Muscle of arm (tissue), 12 donors: ENCODE results near the gene DNAJC25. TPM values are rescaled to one million over a fixed set of nuclear protein-coding genes. Genes with fewer than 3 reads are reported as not detected.

Source experiments
- DNase-seq: peaks from one replicate; pipeline ENCODE4 v3.0.0-alpha.2; 2013
- polyA plus RNA-seq, 12 donors: library from polyadenylated mRNA; unstranded; fragments of 120-200 nt; gene quantifications; one replicate each; pipeline ENCODE4 v1.2.1, GENCODE V29; 2013; ENCODE audit not compliant: insufficient read length in 12 of 12

The DNAJC25 gene
- polyA plus RNA-seq, 12 donors = 7.5 to 11.4 (median 9.8) TPM; not detected in 1

DNA sequence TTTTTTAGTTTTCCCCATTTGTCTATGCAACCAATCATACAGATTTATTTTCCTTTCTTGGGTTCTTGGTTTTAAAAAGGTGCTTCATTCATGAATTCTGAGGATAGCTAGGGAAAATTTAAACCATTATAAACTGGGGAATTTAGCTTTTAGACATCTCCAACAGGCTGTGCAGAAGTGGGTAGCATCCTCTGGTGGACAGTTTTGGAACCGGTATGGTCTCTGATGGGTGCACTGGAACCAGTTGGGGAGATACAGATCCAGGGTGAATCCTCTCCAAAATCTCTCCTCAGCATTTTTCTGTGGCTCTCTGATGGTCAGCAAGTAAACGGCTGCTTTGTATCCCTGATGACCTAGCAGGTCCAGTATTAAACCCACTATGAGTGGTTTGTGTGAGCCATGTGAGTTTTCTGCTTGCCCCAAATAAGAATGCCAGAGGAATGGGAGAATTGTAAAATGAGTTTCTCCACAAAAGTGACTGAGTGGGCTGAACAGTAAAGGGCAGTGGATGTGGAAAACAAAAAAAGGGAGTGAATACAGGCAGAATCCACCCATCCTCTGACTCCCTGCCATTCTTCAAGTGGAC, 9.1 kb upstream of the DNAJC25 start:
- peak; percentile 16 for DNase-seq

DNA sequence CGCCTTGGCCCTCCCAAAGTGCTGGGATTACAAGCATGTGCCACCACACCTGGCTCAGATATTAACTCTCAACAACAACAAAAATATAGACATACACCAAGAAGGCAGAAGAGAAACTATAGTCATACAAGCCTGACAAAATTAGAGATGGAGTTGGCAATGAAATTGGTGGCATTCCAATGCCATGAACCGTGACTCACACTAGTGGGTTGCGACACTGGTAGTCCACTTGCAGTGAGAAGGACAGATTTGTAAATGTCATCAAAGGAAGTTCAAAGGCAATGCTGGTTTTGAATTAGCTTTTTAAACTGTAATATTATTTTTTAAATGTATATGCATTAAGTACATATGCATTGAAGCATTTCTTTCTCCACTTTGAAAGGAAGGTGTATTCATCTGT, 8.5 kb upstream of the DNAJC25 start:
- no peak for DNase-seq

DNA sequence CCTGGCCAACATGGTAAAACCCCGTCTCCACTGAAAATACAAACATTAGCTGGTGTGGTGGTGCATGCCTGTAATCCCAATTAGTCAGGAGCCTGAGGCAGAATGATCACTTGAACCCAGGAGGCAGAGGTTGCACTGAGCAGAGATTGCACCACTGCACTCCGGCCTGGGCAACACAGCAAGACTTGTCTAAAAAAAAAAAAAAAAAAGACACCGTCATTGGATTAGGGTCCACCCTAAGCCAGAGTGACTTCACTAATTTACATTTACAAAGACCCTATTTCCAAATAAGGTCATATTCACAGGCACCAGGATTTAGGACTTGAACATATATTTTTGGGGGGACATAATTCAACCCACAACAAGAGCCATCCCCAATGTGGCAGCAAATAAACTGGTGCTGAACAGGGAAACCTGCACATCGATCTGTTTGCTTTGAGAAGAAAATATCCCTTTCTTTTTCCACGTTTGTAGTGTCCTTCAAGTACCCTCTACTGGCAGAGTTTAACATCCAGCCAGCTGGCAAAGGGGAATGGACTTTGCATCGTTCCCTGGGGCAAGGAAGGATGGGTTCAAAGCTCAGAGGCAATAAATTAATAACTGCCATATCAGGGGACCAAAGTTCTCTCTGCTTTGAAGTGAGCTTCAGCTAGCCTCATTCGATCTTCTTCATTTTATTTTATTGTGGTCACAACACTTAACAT, 3.7 kb upstream of the DNAJC25 start:
- no peak for DNase-seq

DNA sequence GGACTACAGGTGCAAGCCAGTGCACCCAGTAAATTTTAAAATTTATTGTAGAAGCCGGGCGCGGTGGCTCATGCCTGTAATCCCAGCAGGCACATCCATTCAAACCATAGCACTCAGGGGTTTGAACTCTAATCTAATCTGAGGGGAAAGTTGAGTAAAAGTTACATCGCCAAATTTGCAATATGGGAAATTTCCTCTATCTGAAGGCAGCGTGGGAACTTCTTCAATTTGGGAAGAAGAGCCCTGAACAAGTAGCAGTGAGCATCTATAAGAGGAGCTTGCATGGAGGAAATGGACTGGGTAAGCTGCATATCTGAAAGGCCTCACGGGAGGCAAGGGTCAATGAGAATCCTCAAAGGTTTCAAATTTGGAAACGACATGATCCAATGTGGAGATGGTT, 2.7 kb upstream of the DNAJC25 start:
- DNase-seq = no peak

DNA sequence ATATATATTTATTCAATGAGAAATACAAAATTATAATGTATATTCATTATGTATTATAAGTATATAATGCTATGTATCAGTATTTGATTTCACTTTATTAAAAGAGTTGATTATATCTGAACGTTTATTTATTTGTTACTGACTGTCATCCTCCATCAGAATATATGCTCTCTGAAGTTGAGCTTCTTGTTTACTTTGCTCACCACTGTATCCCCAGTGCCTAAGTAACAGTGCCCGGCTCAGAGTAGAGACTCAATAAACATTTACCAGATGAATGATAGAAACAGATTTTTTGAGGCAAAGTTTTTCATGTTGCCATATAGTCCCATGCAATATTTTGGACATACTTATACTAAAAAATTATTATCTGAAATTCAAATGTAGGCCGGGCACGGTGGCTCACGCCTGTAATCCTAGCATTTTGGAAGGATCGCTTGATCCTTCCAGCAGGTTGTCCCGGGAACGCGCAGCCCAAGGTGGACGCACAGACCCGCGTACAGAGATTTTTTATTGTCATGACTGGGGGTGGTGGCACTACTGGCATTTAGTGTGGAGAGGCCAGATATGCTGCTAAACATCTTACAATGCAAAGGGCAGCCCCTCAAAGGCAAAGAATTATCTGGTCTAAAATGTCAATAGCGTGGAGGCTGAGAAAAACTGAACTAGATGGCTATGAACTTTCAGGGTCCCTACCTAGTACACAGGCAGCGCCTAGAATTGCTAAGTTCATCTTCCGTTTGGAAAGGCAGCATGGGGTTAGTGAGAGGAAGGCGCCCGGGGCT, 761 bp upstream of the DNAJC25 start:
- peak; percentile 7 for DNase-seq

DNA sequence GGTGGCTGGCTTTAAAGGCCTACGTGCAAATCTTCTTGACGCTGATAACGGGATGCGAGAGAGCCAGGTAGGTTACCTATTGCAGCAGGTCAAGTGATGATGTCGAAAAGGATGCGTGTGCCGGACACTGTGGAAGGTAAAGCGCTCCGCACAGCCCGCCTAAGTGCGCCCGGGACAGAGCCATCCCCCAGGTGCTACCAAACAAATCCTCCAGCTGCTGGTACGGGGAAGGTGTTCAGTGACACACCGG, 245 bp upstream of the DNAJC25 start:
- no peak for DNase-seq

DNA sequence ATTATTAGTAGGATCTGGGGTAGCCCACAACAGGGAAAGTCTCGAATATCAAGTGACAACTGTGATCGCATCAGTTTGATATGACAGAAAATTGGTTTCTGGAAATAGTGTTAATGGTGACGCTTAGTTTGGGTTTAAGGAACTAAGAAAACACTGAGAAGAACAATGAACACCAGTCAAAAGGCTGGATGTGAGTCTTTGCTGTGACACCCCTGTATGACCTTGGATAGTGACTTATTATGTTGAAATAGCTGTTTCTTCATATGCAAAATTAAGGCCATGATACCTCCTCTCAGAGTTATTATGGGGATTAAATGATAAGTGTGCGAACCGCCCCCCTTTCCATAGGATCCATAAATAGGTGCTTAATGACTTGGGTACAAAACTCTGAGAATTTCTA, 926 bp downstream of the DNAJC25 start:
- peak; percentile 5 for DNase-seq

DNA sequence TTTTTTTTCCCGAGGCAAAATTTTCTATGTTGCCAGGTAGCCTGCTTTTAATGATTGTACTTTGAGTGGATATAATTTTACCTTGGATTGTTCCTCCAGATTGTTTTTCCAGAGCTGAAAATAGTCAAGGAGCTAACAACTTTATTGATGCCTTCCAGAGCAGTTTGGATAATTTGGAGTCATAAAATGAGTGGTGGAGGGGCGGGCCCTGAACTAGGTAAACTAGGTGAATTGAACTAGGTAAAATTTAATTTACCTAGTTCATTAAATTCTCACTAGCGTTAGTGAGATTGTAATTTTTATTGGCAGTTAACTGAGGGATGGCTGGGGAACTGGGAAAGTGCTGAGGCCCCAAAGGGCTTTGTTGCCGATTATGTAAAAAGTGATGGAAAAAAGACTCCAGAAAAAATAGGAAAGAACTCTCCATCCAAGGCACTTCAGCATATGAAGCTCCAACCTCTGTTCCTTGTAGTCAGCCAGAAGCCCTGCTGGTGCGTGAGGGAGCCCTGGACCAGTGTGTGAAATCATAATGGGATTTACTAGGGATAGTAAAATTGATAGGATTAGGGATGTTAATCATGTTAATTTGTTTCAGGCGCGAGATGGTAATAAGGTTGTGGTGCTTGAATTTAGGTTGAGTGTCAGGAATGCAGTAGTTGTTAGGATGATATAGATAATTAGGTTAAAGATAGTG, 1.7 kb downstream of the DNAJC25 start:
- no peak for DNase-seq

DNA sequence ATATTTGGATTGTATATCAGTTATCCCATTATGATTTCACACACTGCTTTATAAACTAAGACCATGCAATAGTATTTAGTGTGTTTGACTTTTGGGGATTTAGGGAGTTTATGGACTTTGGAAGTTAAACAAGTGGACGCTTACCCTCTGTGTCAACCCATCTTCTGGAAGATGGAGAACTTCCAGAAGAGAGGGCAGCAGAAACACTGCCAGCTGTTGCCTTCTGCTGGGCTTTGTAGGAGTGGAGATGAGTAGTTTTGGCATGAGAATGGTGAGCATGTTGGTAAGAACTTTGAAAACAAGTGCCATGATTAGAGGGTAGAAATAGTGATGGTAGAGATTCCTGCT, 2.2 kb downstream of the DNAJC25 start:
- no peak for DNase-seq

DNA sequence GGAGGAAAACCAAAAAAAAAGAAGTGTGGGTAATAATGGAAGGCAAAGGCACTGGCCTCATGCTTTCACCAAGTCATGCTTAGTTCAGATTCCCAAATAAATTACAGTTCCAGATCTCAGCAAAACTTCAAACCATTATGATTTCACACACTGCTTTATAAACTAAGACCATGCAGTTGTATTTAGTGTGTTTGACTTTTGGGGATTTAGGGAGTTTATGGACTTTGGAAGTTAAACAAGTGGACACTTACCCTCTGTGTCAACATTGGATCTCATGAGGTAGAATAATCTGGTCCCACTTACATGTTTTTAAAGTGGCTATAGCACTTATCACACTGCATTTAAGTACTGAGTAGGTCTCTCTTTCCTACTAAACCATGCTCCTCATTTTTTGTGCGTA, 3.7 kb downstream of the DNAJC25 start:
- DNase-seq = no peak

DNA sequence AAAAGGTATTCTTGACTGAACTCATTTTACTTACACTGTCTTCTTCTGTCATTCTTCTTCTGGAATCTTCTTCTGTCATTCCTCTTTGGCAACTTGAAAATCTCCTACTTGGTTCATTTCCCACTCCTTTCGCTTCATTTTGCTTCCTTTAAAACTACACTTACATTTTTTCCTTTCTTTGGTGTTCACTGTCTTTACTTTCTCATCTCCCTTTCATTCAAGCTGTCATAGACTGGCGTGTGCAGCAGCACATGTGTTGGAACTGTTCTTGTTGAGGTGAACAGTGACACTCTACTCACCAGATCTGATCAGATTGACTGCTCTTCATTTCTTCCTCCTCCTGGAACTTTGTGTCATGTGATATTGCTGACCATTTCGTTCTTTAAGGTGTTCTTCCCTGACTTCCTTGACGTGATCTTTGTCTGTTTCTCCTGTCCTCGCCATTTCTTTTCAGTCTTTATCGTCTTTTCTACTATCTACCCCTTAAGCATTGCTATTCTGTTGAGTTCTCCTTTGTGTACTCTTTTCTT, 6.4 kb downstream of the DNAJC25 start:
- DNase-seq = no peak

DNA sequence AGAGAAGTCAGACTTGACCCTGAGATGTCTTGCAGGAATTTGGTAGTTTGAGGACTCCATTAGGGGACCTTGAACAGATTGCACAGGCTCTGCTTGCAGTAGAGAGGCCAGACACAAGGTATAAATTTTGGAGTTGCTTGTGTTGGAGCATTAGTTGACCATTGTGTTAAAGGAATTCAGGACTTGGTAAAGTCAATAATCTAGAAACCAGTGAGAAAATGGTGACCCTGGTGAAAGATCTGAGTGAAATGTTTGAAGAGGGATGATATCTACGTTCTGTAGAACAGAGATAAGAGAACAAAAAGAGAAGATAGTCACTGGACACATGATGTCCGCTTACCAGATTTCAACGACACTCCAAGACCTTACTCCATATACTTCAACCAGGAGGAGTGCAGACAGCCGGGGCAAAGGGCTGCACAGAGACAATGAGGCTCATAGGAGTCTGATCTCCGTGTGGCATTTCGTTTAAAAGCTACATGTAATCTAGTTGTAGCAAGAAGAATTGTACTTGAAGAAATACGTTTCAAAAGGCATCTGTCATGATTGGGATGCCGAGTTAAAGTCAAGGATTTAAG, 13.2 kb downstream of the DNAJC25 start:
- no peak for DNase-seq

DNA sequence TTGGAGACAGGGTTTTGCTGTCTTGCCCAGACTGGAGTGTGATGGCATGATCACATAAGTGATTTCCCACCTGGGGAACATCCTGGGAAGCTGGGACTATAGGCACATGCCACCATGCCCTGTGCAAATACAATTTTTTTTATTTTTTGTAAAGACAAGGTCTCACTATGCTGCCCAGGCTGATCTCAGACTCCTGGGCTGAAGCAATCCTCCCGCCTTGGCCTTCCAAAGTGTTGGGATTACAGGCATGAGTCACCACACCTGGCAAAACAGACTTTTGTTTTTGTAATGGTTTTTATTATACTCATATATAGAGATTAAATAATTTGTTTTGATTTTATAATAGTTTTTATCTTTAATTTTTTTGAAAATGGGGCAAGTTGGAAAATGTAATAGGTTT, 14.7 kb downstream of the DNAJC25 start:
- DNase-seq = no peak

DNA sequence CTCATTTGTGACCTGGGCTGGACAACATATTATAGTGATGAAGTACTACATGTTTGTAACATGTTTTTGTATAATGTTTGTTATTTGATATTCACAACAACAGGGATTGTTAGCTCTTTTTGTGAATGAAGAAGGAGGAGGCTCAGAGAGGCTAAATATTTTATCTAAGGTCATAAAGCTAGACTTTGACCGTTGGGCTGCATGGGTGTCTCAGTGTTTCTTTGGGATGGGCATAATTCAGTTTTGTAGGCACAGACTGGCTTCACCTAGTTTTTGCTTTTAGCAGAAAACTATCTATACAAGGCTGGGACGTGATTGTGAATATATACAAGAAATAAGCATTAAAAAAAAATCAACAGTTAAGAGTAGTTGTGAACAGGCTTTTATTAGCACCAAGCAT, 15.3 kb downstream of the DNAJC25 start:
- DNase-seq = no peak

DNA sequence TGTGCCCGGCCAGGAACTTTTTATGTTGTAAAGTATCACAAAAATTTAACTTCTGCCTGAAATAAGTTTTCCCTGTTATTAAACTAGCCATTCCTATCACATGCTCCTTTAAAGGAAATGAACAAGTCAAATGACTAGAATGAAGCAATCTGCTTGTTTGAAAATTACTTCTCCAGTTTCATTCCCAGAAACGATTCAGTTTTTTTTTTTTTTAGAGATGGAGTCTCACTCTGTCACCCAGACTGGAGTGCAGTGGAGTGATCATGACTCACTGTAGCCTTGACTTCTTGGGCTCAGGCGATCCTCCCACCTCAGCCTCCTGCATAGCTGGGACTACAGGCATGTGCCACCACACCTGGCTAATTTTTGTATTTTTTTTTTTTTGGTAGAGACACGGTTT, 16.9 kb downstream of the DNAJC25 start:
- DNase-seq = no peak

DNA sequence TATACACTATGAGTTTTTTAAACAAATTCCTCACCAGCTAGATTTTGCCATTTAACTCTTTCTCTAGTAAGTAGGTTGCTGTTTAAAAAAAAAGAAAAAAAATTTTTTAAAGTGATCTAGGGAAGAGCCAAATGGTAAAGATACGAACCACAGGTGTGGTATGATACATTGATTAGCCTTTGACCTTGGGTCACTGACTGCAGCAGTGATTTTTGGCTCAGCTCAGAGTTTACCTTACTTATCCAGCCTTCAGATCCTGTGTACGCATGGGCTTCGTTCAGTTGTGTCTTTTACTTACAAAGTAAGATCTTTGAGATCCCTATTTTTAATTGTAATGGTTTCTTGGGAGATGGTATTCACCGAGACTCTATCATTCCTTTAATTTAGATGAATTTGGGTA, 17.9 kb downstream of the DNAJC25 start:
- no peak for DNase-seq

DNA sequence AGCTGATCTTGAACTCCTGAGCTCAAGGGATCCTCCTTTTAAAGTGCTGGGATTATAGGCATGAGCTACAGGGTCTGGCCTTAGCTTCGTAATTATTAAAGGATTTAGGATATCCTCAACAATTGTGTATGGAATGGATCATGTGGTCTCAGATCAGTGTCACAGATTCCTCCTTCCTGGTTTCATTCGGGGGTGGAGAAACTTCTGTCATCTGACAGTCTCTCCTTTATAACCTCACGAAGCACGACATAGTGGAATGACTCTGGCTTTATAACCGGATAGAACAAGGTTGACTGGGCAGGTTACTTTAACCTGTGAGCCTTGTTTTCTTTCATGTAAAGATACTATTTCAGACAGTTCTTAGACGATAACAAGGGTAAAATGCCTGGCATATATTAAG, 25.9 kb downstream of the DNAJC25 start:
- DNase-seq = no peak

DNA sequence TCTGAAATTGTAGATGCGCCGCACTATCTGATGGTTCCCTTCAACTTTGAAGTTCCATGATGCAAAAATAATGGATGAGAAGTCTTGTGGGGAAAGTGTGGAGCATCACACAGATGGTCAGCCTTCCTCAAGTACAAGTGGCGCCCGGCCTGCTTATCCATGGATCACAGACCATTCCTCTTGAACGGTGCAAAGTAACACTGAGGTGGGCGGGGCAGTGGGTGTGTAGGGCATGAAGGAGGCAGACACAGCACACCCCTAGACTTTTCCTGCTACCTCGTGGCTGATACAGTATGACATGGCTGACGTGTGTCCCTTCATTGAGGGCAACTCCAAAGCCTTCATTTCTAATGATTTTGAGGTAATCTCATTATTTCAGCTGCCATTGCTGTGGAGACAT, 27.8 kb downstream of the DNAJC25 start:
- no peak for DNase-seq

DNA sequence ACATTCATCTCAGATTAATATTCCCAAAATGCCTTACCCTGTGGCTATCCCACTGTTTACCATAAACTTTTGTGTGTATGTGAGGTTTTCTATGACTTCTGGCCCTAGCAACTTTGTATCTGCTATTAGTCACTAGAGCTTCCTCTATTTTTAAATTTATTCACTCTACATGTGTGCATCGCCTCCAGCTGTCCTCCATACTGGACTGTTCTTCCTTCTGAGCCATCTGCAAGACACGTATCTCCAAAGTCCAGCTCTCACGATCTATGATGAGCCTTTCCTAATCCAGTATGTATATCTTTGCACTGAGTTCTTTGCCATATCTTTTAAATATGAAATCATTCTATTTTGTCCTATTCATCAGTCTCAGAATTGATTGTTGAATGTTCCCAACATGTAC, 28.6 kb downstream of the DNAJC25 start:
- no peak for DNase-seq

DNA sequence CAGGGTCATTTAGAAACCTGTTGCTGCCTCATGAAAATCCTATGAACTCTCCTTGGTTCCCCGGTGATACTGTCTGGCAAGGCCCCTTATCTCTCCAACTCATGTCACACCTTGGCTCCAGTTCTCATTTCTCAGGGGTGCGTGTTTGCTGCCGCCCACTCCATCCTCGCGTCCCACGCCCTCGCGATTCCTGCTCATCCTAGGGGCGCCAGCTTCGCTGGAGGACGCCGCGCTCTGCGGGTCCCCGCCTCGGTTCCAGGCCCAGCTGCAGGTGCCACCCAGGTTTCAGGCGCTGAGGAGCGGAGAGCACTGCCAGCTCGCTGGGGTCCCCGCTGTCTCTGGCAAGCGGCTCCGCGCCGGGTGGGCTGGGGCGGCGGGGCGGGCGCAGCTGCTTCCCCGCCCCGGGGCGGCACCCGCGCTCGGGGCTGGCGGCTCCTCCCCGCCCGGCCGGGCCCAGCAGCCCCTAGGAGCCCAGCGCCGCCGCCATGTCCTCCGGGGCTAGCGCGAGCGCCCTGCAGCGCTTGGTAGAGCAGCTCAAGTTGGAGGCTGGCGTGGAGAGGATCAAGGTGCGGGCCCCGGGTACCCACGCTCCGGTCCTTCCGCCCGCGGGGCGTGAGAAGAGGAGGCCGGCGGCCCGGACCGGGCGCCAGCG, 30.1 kb downstream of the DNAJC25 start, which contains the start of gene GNG10:
TSS of gene GNG10 (plus strand) at position 456 of the 652 bp plus-strand sequence. CDS start at position 486, 30 bp downstream.
- DNase-seq = peak; percentile 38

DNA sequence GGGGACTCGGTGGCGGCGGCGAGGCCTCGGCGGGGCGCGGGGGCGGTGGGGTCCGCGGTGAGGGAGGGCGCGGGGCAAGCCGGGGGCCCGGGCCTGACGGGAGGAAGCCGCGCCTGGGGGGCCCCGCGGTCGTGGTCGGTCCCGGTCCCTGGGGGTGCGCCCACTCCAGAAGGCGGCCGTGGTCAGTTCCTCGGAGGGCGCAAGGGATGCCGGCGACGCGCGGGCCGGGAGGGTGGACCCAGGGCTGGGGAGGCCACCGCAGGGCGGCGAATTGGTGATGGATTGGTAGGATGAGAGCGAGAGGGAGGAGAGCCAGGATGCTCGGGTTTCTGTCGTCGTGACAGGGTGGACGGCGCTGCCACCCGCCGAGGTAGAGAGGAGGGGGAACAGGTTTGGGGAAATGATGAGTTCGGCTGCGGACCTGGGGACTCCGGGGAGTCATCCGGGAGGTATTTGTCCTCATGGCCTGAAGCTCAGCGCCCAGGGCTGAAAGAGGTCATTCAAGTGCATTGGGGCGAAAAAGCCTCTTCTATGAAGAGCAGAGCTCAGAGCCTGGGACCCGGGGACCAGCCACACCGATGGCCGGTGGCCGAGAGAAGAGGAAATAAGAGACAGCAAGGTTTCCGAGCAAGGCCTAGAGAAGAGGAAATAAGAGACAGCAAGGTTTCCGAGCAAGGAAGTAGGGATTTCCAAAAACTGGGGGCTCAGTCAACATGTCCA, 30.8 kb downstream of the DNAJC25 start:
- peak; percentile 38 for DNase-seq
